Activated CD4-positive, alpha-beta T cell treated with anti-CD3 and anti-CD28 coated beads for 4 hours (primary cell): ENCODE data around the gene RNF213.

ENCODE experiments used
- DNase-seq, 2 donors: peaks; one replicate each; pipeline ENCODE4 v3.0.0-alpha.2; 2020

RNF213 gene

GRCh38 chr17:80377798-80378197, 117.1 kb downstream of the RNF213 start:
- no peak for DNase-seq

- no peak for DNase-seq
Observed at GRCh38 chr17:80379348-80379747, 118.7 kb downstream of the RNF213 start.

- DNase-seq, result no peak
Observed at GRCh38 chr17:80380068-80380467, 119.4 kb downstream of the RNF213 start.

GRCh38 chr17:80380555-80381002, 119.9 kb downstream of the RNF213 start:
- no peak for DNase-seq

- DNase-seq, result no peak
Observed at GRCh38 chr17:80381416-80381923, 120.8 kb downstream of the RNF213 start.

GRCh38 chr17:80382446-80382845, 121.8 kb downstream of the RNF213 start:
- DNase-seq, result no peak

GRCh38 chr17:80382956-80383355, 122.3 kb downstream of the RNF213 start:
- DNase-seq, result no peak

- DNase-seq, result no peak
Observed at GRCh38 chr17:80384078-80384960, 123.7 kb downstream of the RNF213 start.

GRCh38 chr17:80385046-80385445, 124.4 kb downstream of the RNF213 start:
- no peak for DNase-seq

- DNase-seq, result no peak
Observed at GRCh38 chr17:80386341-80386740, 125.7 kb downstream of the RNF213 start.

- no peak for DNase-seq
Observed at GRCh38 chr17:80387071-80387470, 126.4 kb downstream of the RNF213 start.

GRCh38 chr17:80388175-80388574, 127.5 kb downstream of the RNF213 start:
- DNase-seq, result no peak

GRCh38 chr17:80388601-80389000, 127.9 kb downstream of the RNF213 start:
- no peak for DNase-seq

GRCh38 chr17:80389011-80389995, 128.7 kb downstream of the RNF213 start:
- no peak for DNase-seq

GRCh38 chr17:80393241-80393890, 132.7 kb downstream of the RNF213 start:
- DNase-seq, result no peak

- DNase-seq, result no peak
Observed at GRCh38 chr17:80393961-80394360, 133.3 kb downstream of the RNF213 start.

GRCh38 chr17:80394629-80395216, 134.1 kb downstream of the RNF213 start:
- no peak for DNase-seq

GRCh38 chr17:80395402-80396151, 134.9 kb downstream of the RNF213 start:
- DNase-seq, result no peak

- no peak for DNase-seq
Observed at GRCh38 chr17:80396157-80397033, 135.7 kb downstream of the RNF213 start.

GRCh38 chr17:80397034-80397387, 136.4 kb downstream of the RNF213 start:
- DNase-seq, result no peak

GRCh38 chr17:80397686-80398085, 137.0 kb downstream of the RNF213 start:
- DNase-seq, result no peak
